Measurements from ENCODE around the gene GLYATL1B. TPM values are rescaled to one million over a fixed set of nuclear protein-coding genes. Genes with fewer than 3 reads are reported as not detected.

The GLYATL1B gene
- total and polyA plus RNA-seq, 10 of the 15 experiments (the other 5 are each of a cell fraction or from before 2014, with no cell fraction given), result 0.10 to 1.7 (median 0.24) TPM; not detected in 4

GRCh38 chr11:59102259-59102765 lies 16.2 kb downstream of the GLYATL1B start (continued):
- TF ChIP-seq ATF3 (IDR thresholded peaks at IDR 0.05; ENCODE audit: borderline replicate concordance, extremely low read depth, low read depth, low read length) (no peak), PBX3 (IDR thresholded peaks at IDR 0.05; ENCODE audit: insufficient replicate concordance, low read depth, low read length) (no peak), PAX5 (IDR thresholded peaks at IDR 0.05; ENCODE audit: borderline replicate concordance, low read depth, low read length) (0 out of 2 replicates have a peak, but pooled peaks have one; percentile 37), EP300 (IDR thresholded peaks at IDR 0.05; ENCODE audit: borderline replicate concordance in 1 of 2, control insufficient read depth in 1 of 2, low read depth in 2 of 2, low read length in 2 of 2) (peak; percentile 11 to 73; a peak in 1 of 4 replicates), PAX8 (IDR thresholded peaks at IDR 0.05) (no peak), FOS (IDR thresholded peaks at IDR 0.05; ENCODE audit: borderline replicate concordance, extremely low read depth, insufficient read length) (no peak), SRF (IDR thresholded peaks at IDR 0.05; ENCODE audit: low read depth in 2 of 2, low read length in 2 of 2) (no peak; a peak in 1 of 4 replicates), FOXM1 (IDR thresholded peaks at IDR 0.05; ENCODE audit: low read depth, low read length) (peak; percentile 81), ZBTB4 (CRISPR knock-in tag; IDR thresholded peaks at IDR 0.05) (no peak), IKZF2 (IDR thresholded peaks at IDR 0.05) (peak; percentile 55 to 65; a peak in 3 of 4 replicates), TBL1XR1 (IDR thresholded peaks at IDR 0.05; ENCODE audit: low read depth, low read length) (peak; percentile 65; the same call in 1 of the 2 replicates), ATF2 (IDR thresholded peaks at IDR 0.05; ENCODE audit: low read length) (peak; percentile 76), MYC (IDR thresholded peaks at IDR 0.05; ENCODE audit: insufficient read depth, insufficient read length, insufficient replicate concordance, low read length, severe bottlenecking) (no peak), E2F4 (IDR thresholded peaks at IDR 0.05; ENCODE audit: low read depth, low read length) (no peak), ZBTB40 (IDR thresholded peaks at IDR 0.05; ENCODE audit: borderline replicate concordance) (no peak), NFYA (IDR thresholded peaks at IDR 0.05; ENCODE audit: borderline replicate concordance, low read depth, low read length) (no peak), MTA3 (IDR thresholded peaks at IDR 0.05; ENCODE audit: borderline replicate concordance, low read length) (no peak)

Measured in GM12878 (cell line).